Myometrial cell (primary cell): ENCODE data around the gene POC1A. TPM values are rescaled to one million over a fixed set of nuclear protein-coding genes. Genes with fewer than 3 reads are reported as not detected.

ENCODE experiments used
- total RNA-seq: library from RNA; depleted of rRNA; stranded (reverse); fragments of >200 nt; gene quantifications from 2 replicates; pipeline ENCODE4 v1.2.3, GENCODE V29; 2015

POC1A gene
- total RNA-seq = 11.2 and 15.8 TPM in 2 replicates

DNA sequence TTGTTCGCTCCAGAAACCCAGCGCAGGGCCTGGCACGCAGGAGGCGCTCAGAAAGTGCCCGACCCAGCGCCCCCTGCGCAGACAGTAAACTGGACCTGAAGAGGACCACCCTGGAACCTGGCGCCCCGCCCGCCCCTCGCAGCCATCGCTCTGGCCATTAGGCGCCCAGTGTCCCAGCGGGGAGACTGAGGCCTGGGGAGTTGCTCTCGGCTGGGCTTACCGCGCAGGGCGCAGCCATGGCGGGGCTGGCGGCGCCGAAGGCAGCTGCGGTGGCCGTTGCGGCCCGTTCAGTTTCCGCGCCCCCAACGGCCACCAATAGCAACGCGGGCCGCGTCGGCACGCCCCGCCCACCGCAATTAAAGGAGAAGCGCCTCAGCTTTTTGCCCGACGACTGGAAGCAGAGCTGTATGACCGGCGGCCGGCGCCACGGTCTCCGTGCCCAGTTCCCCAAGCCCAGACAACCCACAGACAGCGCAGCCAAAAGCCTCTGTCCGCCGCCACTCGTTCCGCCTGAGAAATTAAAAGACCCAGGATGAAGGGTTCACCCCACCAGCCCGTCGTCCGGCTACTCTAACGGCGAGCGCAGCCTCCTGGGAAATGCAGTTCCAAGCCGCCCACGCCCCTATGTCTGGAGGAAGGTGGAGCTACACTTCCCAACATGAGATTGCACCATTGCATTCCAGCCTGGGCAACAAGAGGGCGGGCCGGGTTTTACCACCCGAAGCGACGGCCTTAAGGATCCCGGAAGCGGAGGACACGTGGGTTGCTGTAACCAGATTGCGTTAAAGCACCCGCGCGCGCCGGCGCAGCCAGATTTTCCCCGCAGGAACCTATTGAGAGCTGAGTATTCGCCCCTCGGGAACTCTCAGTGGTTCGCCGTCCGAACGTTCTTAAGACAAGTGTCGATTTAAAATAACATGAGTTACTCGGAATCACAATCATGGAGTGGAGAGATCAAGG is at the start of gene POC1A:
POC1A (minus strand) TSS at position 289 of the 960 bp plus-strand sequence; CDS start at position 238, 51 bp downstream.

DNA sequence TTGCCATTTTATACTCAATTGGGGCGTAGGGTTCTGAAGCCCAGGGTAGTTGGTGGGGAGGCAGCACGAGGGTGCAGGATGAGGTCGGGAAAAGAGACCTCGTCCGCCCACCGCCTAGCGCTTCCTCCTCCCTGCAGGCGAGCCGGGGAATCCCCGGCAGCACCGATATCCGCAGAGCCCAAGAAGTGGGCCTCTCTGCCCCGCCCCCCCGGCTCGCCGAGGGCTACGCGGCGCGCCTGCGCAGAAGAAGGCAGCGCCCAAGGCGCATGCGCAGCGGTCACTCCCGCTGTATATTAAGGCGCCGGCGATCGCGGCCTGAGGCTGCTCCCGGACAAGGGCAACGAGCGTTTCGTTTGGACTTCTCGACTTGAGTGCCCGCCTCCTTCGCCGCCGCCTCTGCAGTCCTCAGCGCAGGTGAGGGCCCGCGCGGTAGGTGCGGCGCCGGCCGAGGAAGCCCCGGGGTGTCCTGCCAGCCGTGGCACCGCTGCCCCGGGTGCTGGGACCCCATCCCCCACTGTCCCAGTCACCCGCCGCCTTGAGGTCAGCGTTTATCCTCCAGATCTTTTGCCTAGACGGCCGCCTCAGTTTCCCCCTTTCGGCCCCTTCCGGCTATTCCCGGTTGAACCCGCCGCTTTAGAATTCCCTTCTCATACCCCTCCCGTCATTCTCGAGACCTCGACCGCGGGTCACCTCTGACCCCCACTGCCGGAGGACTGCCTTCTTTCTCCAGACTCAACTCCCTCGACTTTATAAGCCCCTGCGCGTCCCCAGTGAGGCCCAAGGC is 43.8 kb upstream of the POC1A start, which contains the start of gene ALAS1:
ALAS1 (plus strand) TSS at position 319 of the 784 bp plus-strand sequence. CDS start 1,082 bp downstream, outside the sequence.

DNA sequence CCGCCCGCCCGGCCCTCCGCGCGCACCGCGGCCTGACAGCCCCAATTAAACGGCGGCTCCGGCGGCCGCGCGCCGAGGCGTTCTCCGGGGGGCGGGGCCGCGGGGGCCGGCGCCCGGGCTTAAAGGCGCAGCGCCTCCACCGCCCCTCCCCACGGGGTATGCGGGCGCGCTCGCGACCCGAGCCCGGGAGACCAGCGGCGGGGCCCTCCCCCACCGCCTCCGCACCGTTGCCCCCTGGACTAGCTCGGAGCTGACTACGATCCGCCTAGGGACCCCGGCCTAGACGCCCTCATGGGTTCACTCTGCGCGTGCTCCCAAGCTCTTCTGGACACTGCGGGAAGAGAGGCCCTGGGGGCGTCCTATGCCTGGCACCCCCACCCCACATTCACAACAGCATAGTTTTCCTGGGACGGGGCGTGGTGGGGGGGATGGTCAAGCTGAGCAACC is 97.7 kb downstream of the POC1A start, which contains the start of gene DUSP7:
DUSP7 (minus strand) TSS at position 51 of the 447 bp plus-strand sequence. CDS start 205 bp downstream, outside the sequence.

Other genes starting within 250 kb of the POC1A start
- 25.5 and 30.0 TPM in 2 replicates for gene RRP9, start 212.5 kb downstream of the POC1A start, total RNA-seq
- 35.6 and 51.3 TPM in 2 replicates for gene PARP3, start 212.1 kb downstream of the POC1A start, total RNA-seq
- gene GPR62, start 199.0 kb downstream of the POC1A start, total RNA-seq = not detected in 2 replicates
- gene PCBP4, start 187.0 kb downstream of the POC1A start, total RNA-seq = 66.3 and 87.4 TPM in 2 replicates
- gene ABHD14B, start 180.4 kb downstream of the POC1A start, total RNA-seq = 51.6 and 62.0 TPM in 2 replicates
- gene ABHD14A, start 179.4 kb downstream of the POC1A start, total RNA-seq = 21.3 and 25.4 TPM in 2 replicates
- gene ACY1, start 170.9 kb downstream of the POC1A start, total RNA-seq = 49.8 and 68.0 TPM in 2 replicates
- 1,782 and 2,109 TPM in 2 replicates for gene RPL29, start 158.5 kb downstream of the POC1A start, total RNA-seq
- gene DUSP7, start 97.9 kb downstream of the POC1A start, total RNA-seq = 12.6 and 17.3 TPM in 2 replicates
- 48.0 and 49.0 TPM in 2 replicates for gene ALAS1, start 43.7 kb upstream of the POC1A start, total RNA-seq
- gene TLR9, start 71.2 kb upstream of the POC1A start, total RNA-seq = not detected in 2 replicates
- 228 and 236 TPM in 2 replicates for gene TWF2, start 84.7 kb upstream of the POC1A start, total RNA-seq
- 22.7 and 27.7 TPM in 2 replicates for gene PPM1M, start 91.3 kb upstream of the POC1A start, total RNA-seq
- gene WDR82, start 124.2 kb upstream of the POC1A start, total RNA-seq = 45.3 and 48.7 TPM in 2 replicates
- gene GLYCTK, start 133.4 kb upstream of the POC1A start, total RNA-seq = 13.1 and 21.9 TPM in 2 replicates
- 0.71 and 1.7 TPM in 2 replicates for gene DNAH1, start 161.9 kb upstream of the POC1A start, total RNA-seq